Lung (tissue), 12 donors: Measurements from ENCODE around the gene EIF4E1B. TPM values are rescaled to one million over a fixed set of nuclear protein-coding genes. Genes with fewer than 3 reads are reported as not detected.
A peak's percentile ranks its signal among the peaks of the same experiment; 100 is the strongest.

ENCODE experiments used
- ATAC-seq: fragments of 200-7000 bp; cut with Tn5 transposase; one replicate; pipeline ENCODE4 v1.9.1; 2020; ENCODE audit warnings: moderate number of reproducible peaks; ENCODE audit not compliant: insufficient read depth, low FRiP score
- DNase-seq, 3 donors: peaks; one replicate each; pipeline ENCODE4 v3.0.0-alpha.2; 2013 to 2017
- H3K27ac ChIP-seq, 2 donors: one replicate each; pipeline ENCODE4 v1.5.1; 2013; ENCODE audit warnings: mild to moderate bottlenecking in 2 of 2, moderate library complexity in 2 of 2, control low read depth in 1 of 2, inconsistent platforms in 1 of 2, low read depth in 1 of 2, low read length in 1 of 2
- H3K27me3 ChIP-seq, 3 donors: one replicate each; pipeline ENCODE4 v1.5.1; 2013; ENCODE audit warnings: low read length in 2 of 3; ENCODE audit not compliant: control insufficient read depth in 3 of 3, insufficient read depth in 3 of 3
- H3K36me3 ChIP-seq, 4 donors: one replicate each; pipeline ENCODE4 v1.5.1; 2013; ENCODE audit warnings: low read length in 4 of 4, mild to moderate bottlenecking in 1 of 4, moderate library complexity in 1 of 4; ENCODE audit not compliant: control insufficient read depth in 4 of 4, insufficient read depth in 4 of 4
- H3K4me1 ChIP-seq, 5 donors: one replicate each; pipeline ENCODE4 v1.5.1; 2013; ENCODE audit warnings: low read length in 5 of 5, mild to moderate bottlenecking in 2 of 5, moderate library complexity in 1 of 5; ENCODE audit not compliant: control insufficient read depth in 5 of 5, insufficient read depth in 5 of 5
- H3K4me3 ChIP-seq: one replicate; pipeline ENCODE4 v1.5.1; 2013; ENCODE audit warnings: mild to moderate bottlenecking, control low read depth, moderate library complexity
- H3K9ac ChIP-seq, 2 donors: one replicate each; pipeline ENCODE4 v1.5.1; 2013; ENCODE audit warnings: low read length in 2 of 2, control low read depth in 1 of 2; ENCODE audit not compliant: insufficient read depth in 1 of 2
- H3K9me3 ChIP-seq, 4 donors: one replicate each; pipeline ENCODE4 v1.5.1; 2013; ENCODE audit warnings: low read length in 3 of 4, mild to moderate bottlenecking in 1 of 4, moderate library complexity in 1 of 4; ENCODE audit not compliant: control insufficient read depth in 4 of 4, insufficient read depth in 3 of 4
- WGBS, 2 donors: extraction: QIAGEN DNeasy Blood & Tissue Kit; methylation state at CpG; one replicate each; pipeline ENCODE4 v1.1.7; 2013; 5-methylcytosine and 5-hydroxymethylcytosine counted together
- polyA plus RNA-seq, 2 donors: library from polyadenylated mRNA; stranded (reverse); fragments of 200-250 nt; gene quantifications; one replicate each; pipeline ENCODE4 v1.2.1, GENCODE V29; 2013
- total RNA-seq, 2 donors: library from RNA; depleted of rRNA in 1 of 2; stranded (reverse); fragments of >200 nt in 1 of 2; gene quantifications; one replicate each; pipeline ENCODE4 v1.2.1, GENCODE V29; 2014 to 2021
- TF ChIP-seq, protein P1 (sequence below): IDR thresholded peaks from 2 replicates; pipeline ENCODE4 v1.5.1; 2012; ENCODE audit warnings: mild to moderate bottlenecking; ENCODE audit errors: control extremely low read depth, extremely low read depth
- donor health status: control.
- donor health status: control.
- donor health status: Bipolar disorder and iron deficiency.
- donor health status: healthy.
- donor health status: DM: yes; HTN: yes; CAD: no.

Gene EIF4E1B
- total and polyA plus RNA-seq, 4 donors = not detected

DNA sequence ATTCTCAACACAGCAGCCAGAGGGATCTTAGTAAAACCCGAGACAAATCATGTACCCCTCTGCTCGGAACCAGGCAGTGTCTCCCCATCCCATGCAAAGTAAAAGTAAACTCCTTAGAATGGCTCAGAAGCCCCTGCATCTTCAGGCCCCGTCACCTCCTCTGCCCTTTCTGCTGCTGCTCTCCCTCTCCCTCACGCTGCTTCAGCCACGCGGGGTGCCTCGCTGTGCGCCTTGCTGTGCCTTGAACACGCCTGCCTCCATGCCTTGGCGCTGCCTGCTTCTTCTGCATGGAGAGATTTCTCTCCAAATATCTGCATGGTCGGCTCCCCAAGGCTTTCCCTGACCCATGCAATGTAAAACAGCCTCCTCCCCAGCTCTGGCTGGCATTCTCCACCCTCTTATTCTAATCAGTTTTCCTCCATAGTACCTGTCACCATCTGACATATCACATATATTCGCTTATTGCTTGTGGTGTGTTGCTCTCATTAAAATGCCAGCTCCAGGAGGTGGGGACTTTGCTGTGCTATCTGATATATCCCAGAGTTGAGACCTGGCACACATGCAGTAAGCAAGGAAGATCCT lies 28.5 kb upstream of the EIF4E1B start:
- no peak for ATAC-seq

DNA sequence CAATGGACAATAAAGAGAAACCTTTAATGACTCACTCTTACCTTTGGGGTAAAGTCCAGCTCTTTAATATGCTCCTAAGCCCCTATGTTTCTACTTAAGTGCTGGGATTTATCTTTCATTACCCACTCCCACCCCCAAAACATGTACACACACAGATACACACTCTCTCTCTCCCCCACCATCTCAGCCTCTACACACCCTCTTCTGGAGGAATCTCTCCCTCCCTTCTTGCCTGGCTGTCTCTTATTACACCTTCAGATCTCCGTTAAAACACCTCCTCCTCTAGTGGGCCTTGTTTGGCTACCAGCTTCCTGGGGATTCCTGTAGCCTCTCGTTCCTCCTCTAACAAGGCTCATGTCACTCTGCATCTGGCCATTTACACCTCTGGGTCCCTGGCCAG lies 27.4 kb upstream of the EIF4E1B start:
- H3K27me3 ChIP-seq = no peaks in the 10 kb centered on the region
- no peak overlapping the region for H3K27ac ChIP-seq
- H3K9me3 ChIP-seq = no peaks in the 10 kb centered on the region
- WGBS, 2 donors = 24 to 37% methylated on average over 2 of the region's 2 CpGs
- ATAC-seq (no peak), DNase-seq (no peak)
- TF ChIP-seq, protein P1, sequence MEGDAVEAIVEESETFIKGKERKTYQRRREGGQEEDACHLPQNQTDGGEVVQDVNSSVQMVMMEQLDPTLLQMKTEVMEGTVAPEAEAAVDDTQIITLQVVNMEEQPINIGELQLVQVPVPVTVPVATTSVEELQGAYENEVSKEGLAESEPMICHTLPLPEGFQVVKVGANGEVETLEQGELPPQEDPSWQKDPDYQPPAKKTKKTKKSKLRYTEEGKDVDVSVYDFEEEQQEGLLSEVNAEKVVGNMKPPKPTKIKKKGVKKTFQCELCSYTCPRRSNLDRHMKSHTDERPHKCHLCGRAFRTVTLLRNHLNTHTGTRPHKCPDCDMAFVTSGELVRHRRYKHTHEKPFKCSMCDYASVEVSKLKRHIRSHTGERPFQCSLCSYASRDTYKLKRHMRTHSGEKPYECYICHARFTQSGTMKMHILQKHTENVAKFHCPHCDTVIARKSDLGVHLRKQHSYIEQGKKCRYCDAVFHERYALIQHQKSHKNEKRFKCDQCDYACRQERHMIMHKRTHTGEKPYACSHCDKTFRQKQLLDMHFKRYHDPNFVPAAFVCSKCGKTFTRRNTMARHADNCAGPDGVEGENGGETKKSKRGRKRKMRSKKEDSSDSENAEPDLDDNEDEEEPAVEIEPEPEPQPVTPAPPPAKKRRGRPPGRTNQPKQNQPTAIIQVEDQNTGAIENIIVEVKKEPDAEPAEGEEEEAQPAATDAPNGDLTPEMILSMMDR = no peak
- no peaks in the 10 kb centered on the region for H3K36me3 ChIP-seq
- H3K4me3 ChIP-seq = no peak overlapping the region
- H3K4me1 ChIP-seq = peaks cover 0 to 9% (median 0%) of the 10 kb centered on the region in 5 donors
- no peak overlapping the region for H3K9ac ChIP-seq

More for the DNA sequence above, 28.5 kb upstream of the EIF4E1B start:
- Histone ChIP-seq H3K27ac (no peak overlapping the region), H3K9me3 (no peaks in the 10 kb centered on the region), H3K4me1 (peaks cover 0 to 9% (median 0%) of the 10 kb centered on the region in 5 donors), H3K36me3 (no peaks in the 10 kb centered on the region), H3K9ac (no peak overlapping the region), H3K4me3 (no peak overlapping the region), H3K27me3 (no peaks in the 10 kb centered on the region)
- 76 to 77% methylated on average over 12 of the region's 12 CpGs for WGBS, 2 donors
- no peak for DNase-seq
- TF ChIP-seq, protein P1 = no peak

DNA sequence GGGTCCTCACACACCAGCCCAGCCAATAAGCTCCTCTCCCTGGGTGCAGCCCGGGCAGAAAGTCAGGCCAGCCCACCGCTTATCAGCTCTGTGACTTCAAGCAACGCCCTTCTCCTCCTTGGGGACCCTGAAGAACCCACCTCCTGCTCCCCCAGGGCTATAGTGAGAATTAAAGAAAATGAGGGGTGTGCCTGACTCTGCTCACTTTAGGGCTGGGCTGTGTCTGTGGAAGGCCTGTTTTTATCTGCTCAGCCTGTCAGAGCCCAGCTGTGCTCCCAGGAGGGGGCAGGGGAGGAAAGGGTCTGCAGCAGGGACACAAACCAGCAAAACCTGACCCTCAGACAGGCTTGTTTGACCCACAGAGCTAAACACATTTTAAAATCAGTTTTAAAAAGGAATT lies 24.4 kb upstream of the EIF4E1B start:
- Histone ChIP-seq H3K9ac (no peak overlapping the region), H3K4me3 (no peak overlapping the region), H3K36me3 (no peaks in the 10 kb centered on the region), H3K9me3 (peaks cover 0 to 5% (median 0%) of the 10 kb centered on the region in 4 donors), H3K27me3 (peaks cover 0 to 8% (median 4%) of the 10 kb centered on the region in 3 donors), H3K4me1 (peaks cover 0 to 13% (median 0%) of the 10 kb centered on the region in 5 donors), H3K27ac (no peak overlapping the region)
- DNase-seq (peak in 1 of 3 donors; percentile 36), ATAC-seq (no peak)
- WGBS, 2 donors = 64 to 72% methylated on average over 2 to 3 of the region's 3 CpGs
- TF ChIP-seq, protein P1 = no peak

DNA sequence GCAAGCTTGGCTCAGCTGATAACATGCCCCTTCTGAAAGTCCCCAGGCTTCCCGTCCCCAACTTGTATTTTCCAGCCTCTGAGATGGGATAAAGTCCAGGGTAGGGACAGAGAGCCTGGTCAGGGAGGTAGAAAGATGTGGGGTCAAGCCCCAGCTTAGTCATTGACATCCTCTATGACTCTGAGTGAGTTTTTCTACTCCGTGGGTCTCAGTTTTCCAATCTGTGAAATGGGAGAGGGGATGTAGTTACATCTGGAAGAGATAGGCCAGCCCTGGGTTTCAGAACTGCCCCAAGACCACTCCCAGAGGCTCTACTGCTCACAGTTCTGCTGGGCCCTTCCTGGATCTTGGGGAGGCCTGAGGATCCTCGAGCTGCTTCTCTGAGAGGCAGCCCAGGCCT lies 23.6 kb upstream of the EIF4E1B start:
- TF ChIP-seq, protein P1 = no peak
- DNase-seq (no peak), ATAC-seq (no peak)
- H3K27me3 ChIP-seq = peaks cover 0 to 8% (median 4%) of the 10 kb centered on the region in 3 donors
- WGBS, 2 donors = 87 to 91% methylated on average over 3 of the region's 3 CpGs
- no peak overlapping the region for H3K9ac ChIP-seq
- no peak overlapping the region for H3K4me3 ChIP-seq
- no peak overlapping the region for H3K27ac ChIP-seq
- peaks cover 0 to 13% (median 0%) of the 10 kb centered on the region in 5 donors for H3K4me1 ChIP-seq
- no peaks in the 10 kb centered on the region for H3K36me3 ChIP-seq
- H3K9me3 ChIP-seq = peaks cover 0 to 5% (median 0%) of the 10 kb centered on the region in 4 donors
